AG09319 (cell line): ENCODE measurements around the gene SCGN.

Source experiments
- DNase-seq: peaks from one replicate; pipeline ENCODE4 v3.0.0-alpha.2; 2010; ENCODE audit warnings: low read depth; ENCODE audit errors: extremely low read depth
- CTCF ChIP-seq: IDR thresholded peaks from 2 replicates; pipeline ENCODE4 v1.5.1; 2011; ENCODE audit warnings: low read depth, mild to moderate bottlenecking, inconsistent platforms, low read length, moderate library complexity

SCGN gene

DNA sequence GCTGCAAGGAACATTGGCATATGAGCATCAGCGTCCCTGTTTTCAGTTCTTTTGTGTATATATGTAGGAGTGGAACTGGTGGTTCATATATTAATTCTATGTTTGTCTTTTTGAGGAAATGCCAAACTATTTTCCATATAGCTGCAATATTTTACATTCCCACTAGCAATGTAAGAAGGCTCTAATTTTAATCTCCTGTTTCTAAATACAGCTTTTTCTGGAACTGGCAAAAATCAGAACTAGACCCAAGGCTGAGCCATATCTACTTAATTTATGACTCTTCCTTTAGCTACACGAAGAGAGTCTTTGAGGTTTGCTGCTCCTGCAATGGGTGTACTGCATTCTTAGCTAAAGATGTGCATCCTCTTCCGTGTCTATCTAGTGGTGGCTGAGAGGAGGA is 52.0 kb downstream of the SCGN start:
- no peak for DNase-seq
- no peak for TF ChIP-seq CTCF

- DNase-seq = no peak
- no peak for TF ChIP-seq CTCF
These were observed 54.4 kb downstream of the SCGN start for GRCh38 chr6:25706314-25707014.

- DNase-seq = no peak
These were observed 57.7 kb downstream of the SCGN start for GRCh38 chr6:25709761-25710160.

GRCh38 chr6:25710287-25710686 is 58.3 kb downstream of the SCGN start:
- no peak for TF ChIP-seq CTCF
- no peak for DNase-seq

More at GRCh38 chr6:25709761-25710160, 57.7 kb downstream of the SCGN start:
- no peak for TF ChIP-seq CTCF

GRCh38 chr6:25713824-25714223 is 61.8 kb downstream of the SCGN start:
- no peak for DNase-seq
- TF ChIP-seq CTCF = no peak

- DNase-seq = no peak
- no peak for TF ChIP-seq CTCF
These were observed 62.8 kb downstream of the SCGN start for GRCh38 chr6:25714765-25715164.

DNA sequence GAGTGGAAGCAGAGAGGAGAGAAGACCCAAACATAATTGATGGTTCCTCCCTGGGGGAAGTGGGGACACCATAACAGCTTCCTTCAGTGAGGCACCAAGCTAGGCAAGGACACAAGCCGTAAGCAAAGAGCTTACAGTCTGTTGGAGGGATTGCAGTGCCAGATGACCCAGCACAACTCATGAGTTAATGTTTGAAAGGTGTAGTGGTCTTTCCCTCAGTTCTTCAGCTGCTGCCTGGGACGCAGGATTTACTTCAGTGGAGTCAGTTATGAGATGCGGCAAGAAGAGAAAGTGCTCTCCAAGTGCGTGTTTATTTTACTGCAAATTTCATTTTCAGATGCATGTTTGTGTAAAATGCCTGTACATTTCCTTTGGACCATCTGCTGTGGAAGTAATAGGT is 63.8 kb downstream of the SCGN start:
- DNase-seq = no peak
- TF ChIP-seq CTCF = no peak
